Caco-2 (cell line): ENCODE measurements around the gene UBA3. TPM values are rescaled to one million over a fixed set of nuclear protein-coding genes. Genes with fewer than 3 reads are reported as not detected.

Source experiments
- BruUV-seq: library from RNA; stranded (reverse); fragments of 400-500 nt; replicated peaks from 2 replicates; lab custom pipeline; 2021; lab: Mats Ljungman, UMichigan
- CTCF ChIA-PET: fragments of 300-600 bp; sonication (Branson Sonifier 250); formaldehyde crosslinking; loops from one replicate; lab custom pipeline; 2022; ENCODE audit warnings: antibody characterized with exemption; lab: Charles Lee
- POLR2A ChIA-PET: fragments of 300-600 bp; sonication (Branson Sonifier 250); formaldehyde crosslinking; loops from one replicate; lab custom pipeline; 2022; ENCODE audit warnings: antibody characterized with exemption; lab: Charles Lee
- DNase-seq, 2 experiments: peaks; one replicate each; pipeline versions ENCODE4 v3.0.0 to v3.0.0-alpha.2; 2020 to 2022
- H3K27me3 ChIP-seq: replicated peaks from 2 replicates; pipeline ENCODE4 v1.6.0; 2011; ENCODE audit warnings: low read length; ENCODE audit not compliant: control insufficient read depth, insufficient read depth
- H3K36me3 ChIP-seq: 2 replicates; pipeline ENCODE4 v1.5.1; 2011; ENCODE audit warnings: low read length; ENCODE audit not compliant: control insufficient read depth, insufficient read depth
- H3K4me1 ChIP-seq: fragments of 250-450 bp; sonication (Bioruptor Pico); 2 replicates; pipeline ENCODE4 v1.5.1; 2020; ENCODE audit warnings: mild to moderate bottlenecking
- H3K4me3 ChIP-seq: 2 replicates; pipeline ENCODE4 v1.5.1; 2011; ENCODE audit warnings: low read depth, mild to moderate bottlenecking, control low read depth, low read length
- H3K9me3 ChIP-seq: fragments of 250-450 bp; sonication (Bioruptor Pico); 2 replicates; pipeline ENCODE4 v1.5.1; 2020; ENCODE audit warnings: mild to moderate bottlenecking, moderate library complexity
- H3K27ac Mint-ChIP-seq: one replicate; pipeline ENCODE4 v1.8.0; 2022; ENCODE audit warnings: mixed read lengths; ENCODE audit not compliant: unreplicated experiment
- H3K27me3 Mint-ChIP-seq: one replicate; pipeline ENCODE4 v1.8.0; 2022; ENCODE audit warnings: mixed read lengths; ENCODE audit not compliant: insufficient read depth, unreplicated experiment
- H3K36me3 Mint-ChIP-seq: one replicate; pipeline ENCODE4 v1.8.0; 2022; ENCODE audit warnings: mild to moderate bottlenecking, mixed read lengths; ENCODE audit not compliant: insufficient read depth, unreplicated experiment
- H3K4me1 Mint-ChIP-seq: one replicate; pipeline ENCODE4 v1.8.0; 2022; ENCODE audit warnings: low read depth, mixed read lengths; ENCODE audit not compliant: unreplicated experiment
- H3K4me3 Mint-ChIP-seq: one replicate; pipeline ENCODE4 v1.8.0; 2022; ENCODE audit warnings: mild to moderate bottlenecking, moderate library complexity, mixed read lengths; ENCODE audit not compliant: unreplicated experiment
- H3K9me3 Mint-ChIP-seq: one replicate; pipeline ENCODE4 v1.8.0; 2022; ENCODE audit warnings: mixed read lengths; ENCODE audit not compliant: unreplicated experiment
- CTCF ChIP-seq, 2 experiments: fragments of 200-600 bp in 1 of 2; IDR thresholded peaks; 1 replicate in 1 of 2; 2 replicates in 1 of 2; pipeline versions ENCODE4 v1.5.1 to v1.8.0; 2011 to 2022; ENCODE audit warnings: antibody characterized with exemption in 1 of 2, control low read depth in 1 of 2, inconsistent platforms in 1 of 2, low read depth in 1 of 2, low read length in 1 of 2, mild to moderate bottlenecking in 1 of 2, moderate library complexity in 1 of 2; ENCODE audit not compliant: insufficient read depth in 1 of 2, severe bottlenecking in 1 of 2, unreplicated experiment in 1 of 2
- intact Hi-C: fragments of 100-400 bp; cut with micrococcal nuclease; formaldehyde crosslinking; loops from one replicate; pipeline ENCODE4 v1.10.0; 2022; ENCODE audit not compliant: unreplicated experiment
- total RNA-seq: library from RNA; stranded (reverse); gene quantifications from 2 replicates; pipeline ENCODE4 v1.2.3, GENCODE V29; 2022

The UBA3 gene
- total RNA-seq, 1 experiment from 2014 or later = 49.6 TPM

GRCh38 chr3:69085833-69086722 lies 5.9 kb upstream of the UBA3 start:
- CTCF ChIA-PET = interaction anchor here (0.7 kb wide), 1 partner anchor 996 kb away, joined by 4 read pairs; no protein-coding TSS in a partner anchor
- no peak for TF ChIP-seq CTCF (IDR thresholded peaks at IDR 0.05; ENCODE audit: insufficient read depth in 1 of 2, low read depth in 1 of 2, low read length in 1 of 2, severe bottlenecking in 1 of 2, unreplicated experiment in 1 of 2)
- no TSS peak for BruUV-seq

GRCh38 chr3:69085168-69085832 lies 5.1 kb upstream of the UBA3 start:
- DNase-seq = peak; percentile 9 to 35
- TF ChIP-seq CTCF (IDR thresholded peaks at IDR 0.05; ENCODE audit: insufficient read depth in 1 of 2, low read depth in 1 of 2, low read length in 1 of 2, severe bottlenecking in 1 of 2, unreplicated experiment in 1 of 2) = no peak
- H3K4me3 ChIP-seq = peak overlapping the region; percentile 92
- ChIA-PET CTCF (no interaction called here), POLR2A (interaction anchor here (0.6 kb wide), 1 partner anchor 1101 kb away, joined by 3 read pairs; no protein-coding TSS in a partner anchor)
- H3K27me3 ChIP-seq = no peaks in the 10 kb centered on the region
- no peaks in the 10 kb centered on the region for H3K9me3 ChIP-seq
- Mint-ChIP-seq H3K27ac (peak overlapping the region; percentile 57), H3K4me3 (peak overlapping the region; percentile 85), H3K9me3 (no peaks in the 10 kb centered on the region), H3K36me3 (no peaks in the 10 kb centered on the region), H3K27me3 (no peaks in the 10 kb centered on the region), H3K4me1 (peaks cover 29% of the 10 kb centered on the region)
- intact Hi-C loops = no loop called here
- peaks cover 11% of the 10 kb centered on the region for H3K4me1 ChIP-seq
- H3K36me3 ChIP-seq = no peaks in the 10 kb centered on the region
- BruUV-seq = TSS peak; percentile 29

More at GRCh38 chr3:69085833-69086722, 5.9 kb upstream of the UBA3 start:
- Mint-ChIP-seq H3K36me3 (no peaks in the 10 kb centered on the region), H3K27ac (peak overlapping the region; percentile 57), H3K9me3 (no peaks in the 10 kb centered on the region), H3K4me1 (peaks cover 35% of the 10 kb centered on the region), H3K4me3 (peak overlapping the region; percentile 85), H3K27me3 (no peaks in the 10 kb centered on the region)
- Histone ChIP-seq H3K4me1 (peaks cover 11% of the 10 kb centered on the region), H3K27me3 (no peaks in the 10 kb centered on the region), H3K4me3 (peak overlapping the region; percentile 92), H3K9me3 (no peaks in the 10 kb centered on the region), H3K36me3 (no peaks in the 10 kb centered on the region)
- intact Hi-C loops = no loop called here
- POLR2A ChIA-PET = interaction anchor here (0.6 kb wide), 1 partner anchor 1100 kb away, joined by 3 read pairs; no protein-coding TSS in a partner anchor
- DNase-seq = peak in 1 of 2 experiments; percentile 39
